Vagina (tissue), 2 donors: Measurements from ENCODE around the gene KDM4C. TPM values are rescaled to one million over a fixed set of nuclear protein-coding genes. Genes with fewer than 3 reads are reported as not detected.

ENCODE experiments used
- DNase-seq, 2 donors: peaks; one replicate each; pipeline ENCODE4 v3.0.0-alpha.2; 2017; ENCODE audit errors: extremely low spot score in 2 of 2
- H3K27ac ChIP-seq: fragments of 200-600 bp; sonication (generic); one replicate; pipeline ENCODE4 v1.5.1; 2019
- H3K27me3 ChIP-seq: fragments of 200-600 bp; sonication (generic); one replicate; pipeline ENCODE4 v1.5.1; 2019
- H3K36me3 ChIP-seq, 2 donors: fragments of 200-600 bp; sonication (generic); one replicate each; pipeline ENCODE4 v1.5.1; 2017 to 2019
- H3K4me1 ChIP-seq: fragments of 200-600 bp; sonication (generic); one replicate; pipeline ENCODE4 v1.5.1; 2019
- H3K4me3 ChIP-seq, 2 donors: fragments of 200-600 bp; sonication (generic); 1 replicate in 1 of 2; 2 replicates in 1 of 2; pipeline ENCODE4 v1.5.1; 2016 to 2019
- H3K9me3 ChIP-seq: fragments of 200-600 bp; sonication (generic); one replicate; pipeline ENCODE4 v1.5.1; 2019
- CTCF ChIP-seq, 3 experiments: fragments of 450-650 bp in 2 of 3; fragments of 200-600 bp in 1 of 3; sonication (generic) in 1 of 3; IDR thresholded peaks; one replicate each; pipeline ENCODE4 v1.5.1; 2017 to 2019; ENCODE audit warnings: antibody characterized with exemption in 3 of 3, mild to moderate bottlenecking in 2 of 3, moderate library complexity in 2 of 3
- POLR2A ChIP-seq, 2 donors: fragments of 450-650 bp; IDR thresholded peaks; one replicate each; pipeline ENCODE4 v1.6.1; 2017; ENCODE audit warnings: antibody characterized with exemption in 2 of 2, mild to moderate bottlenecking in 2 of 2, moderate library complexity in 2 of 2
- POLR2AphosphoS5 ChIP-seq, 2 donors: sonication (generic); formaldehyde crosslinking; IDR thresholded peaks; one replicate each; pipeline ENCODE4 v1.9.0; 2017; ENCODE audit warnings: antibody characterized with exemption in 2 of 2, mild to moderate bottlenecking in 2 of 2, low read depth in 1 of 2; ENCODE audit not compliant: insufficient read depth in 1 of 2
- intact Hi-C: fragments of 100-400 bp; cut with DNase I; formaldehyde crosslinking; loops from one replicate; pipeline ENCODE4 v1.15.1; 2023
- total RNA-seq: library from RNA; depleted of rRNA; stranded (reverse); fragments of >200 nt; gene quantifications from one replicate; pipeline ENCODE4 v1.2.3, GENCODE V29; 2016

Gene KDM4C
- total RNA-seq, 1 donor from 2014 or later = 35.6 TPM

- no peak for TF ChIP-seq POLR2AphosphoS5 (IDR thresholded peaks at IDR 0.05; ENCODE audit: insufficient read depth in 1 of 2, low read depth in 1 of 2)
- TF ChIP-seq CTCF (IDR thresholded peaks at IDR 0.05) = no peak
- TF ChIP-seq POLR2A (IDR thresholded peaks at IDR 0.05) = no peak
- Histone ChIP-seq H3K4me3 (no peak overlapping the region), H3K36me3 (no peaks in the 10 kb centered on the region), H3K9me3 (no peaks in the 10 kb centered on the region), H3K27me3 (no peaks in the 10 kb centered on the region), H3K4me1 (no peaks in the 10 kb centered on the region), H3K27ac (no peak overlapping the region)
- intact Hi-C loops = no loop called here
- DNase-seq = no peak
Measured at GRCh38 chr9:6923086-6923485, 165.3 kb downstream of the KDM4C start.

- no peaks in the 10 kb centered on the region for H3K36me3 ChIP-seq
- intact Hi-C loops = no loop called here
- TF ChIP-seq POLR2A (IDR thresholded peaks at IDR 0.05) (no peak), POLR2AphosphoS5 (IDR thresholded peaks at IDR 0.05; ENCODE audit: insufficient read depth in 1 of 2, low read depth in 1 of 2) (no peak), CTCF (IDR thresholded peaks at IDR 0.05) (no peak)
- no peaks in the 10 kb centered on the region for H3K27me3 ChIP-seq
- no peak overlapping the region for H3K4me3 ChIP-seq
- H3K27ac ChIP-seq = no peak overlapping the region
- DNase-seq = no peak
- H3K9me3 ChIP-seq = no peaks in the 10 kb centered on the region
- peaks cover 7% of the 10 kb centered on the region for H3K4me1 ChIP-seq
Measured at GRCh38 chr9:6924149-6924548, 166.4 kb downstream of the KDM4C start.

GRCh38 chr9:6924988-6925563 lies 167.3 kb downstream of the KDM4C start:
- Histone ChIP-seq H3K27me3 (no peaks in the 10 kb centered on the region), H3K36me3 (no peaks in the 10 kb centered on the region), H3K4me1 (peaks cover 10% of the 10 kb centered on the region), H3K9me3 (no peaks in the 10 kb centered on the region), H3K27ac (no peak overlapping the region), H3K4me3 (no peak overlapping the region)
- DNase-seq = no peak
- TF ChIP-seq POLR2AphosphoS5 (IDR thresholded peaks at IDR 0.05; ENCODE audit: insufficient read depth in 1 of 2, low read depth in 1 of 2) = no peak
- TF ChIP-seq POLR2A (IDR thresholded peaks at IDR 0.05) = no peak
- no peak for TF ChIP-seq CTCF (IDR thresholded peaks at IDR 0.05)
- intact Hi-C loops = no loop called here

- no peak for DNase-seq
- Histone ChIP-seq H3K9me3 (no peaks in the 10 kb centered on the region), H3K27me3 (no peaks in the 10 kb centered on the region), H3K4me3 (no peak overlapping the region), H3K4me1 (peaks cover 10% of the 10 kb centered on the region), H3K27ac (no peak overlapping the region), H3K36me3 (no peaks in the 10 kb centered on the region)
- intact Hi-C loops = no loop called here
- TF ChIP-seq POLR2AphosphoS5 (IDR thresholded peaks at IDR 0.05; ENCODE audit: insufficient read depth in 1 of 2, low read depth in 1 of 2) (no peak), POLR2A (IDR thresholded peaks at IDR 0.05) (no peak), CTCF (IDR thresholded peaks at IDR 0.05) (no peak)
Measured at GRCh38 chr9:6925836-6926235, 168.1 kb downstream of the KDM4C start.

- H3K27ac ChIP-seq = no peak overlapping the region
- no peaks in the 10 kb centered on the region for H3K36me3 ChIP-seq
- H3K9me3 ChIP-seq = no peaks in the 10 kb centered on the region
- no peak for DNase-seq
- peaks cover 10% of the 10 kb centered on the region for H3K4me1 ChIP-seq
- TF ChIP-seq POLR2A (IDR thresholded peaks at IDR 0.05) (no peak), CTCF (IDR thresholded peaks at IDR 0.05) (no peak), POLR2AphosphoS5 (IDR thresholded peaks at IDR 0.05; ENCODE audit: insufficient read depth in 1 of 2, low read depth in 1 of 2) (no peak)
- no peaks in the 10 kb centered on the region for H3K27me3 ChIP-seq
- intact Hi-C loops = no loop called here
- no peak overlapping the region for H3K4me3 ChIP-seq
Measured at GRCh38 chr9:6926436-6926835, 168.7 kb downstream of the KDM4C start.
